HepG2 (cell line): ENCODE data around the gene GPC6. TPM values are rescaled to one million over a fixed set of nuclear protein-coding genes. Genes with fewer than 3 reads are reported as not detected.

Experiments used
- ATAC-seq: fragments of 200-7000 bp; cut with Tn5 transposase; 3 replicates; pipeline ENCODE4 v1.9.1; 2020; ENCODE audit warnings: mild to moderate bottlenecking, moderate library complexity
- BruUV-seq: library from RNA; stranded (reverse); fragments of 400-500 nt; replicated peaks from 2 replicates; lab custom pipeline; 2021; lab: Mats Ljungman, UMichigan
- CTCF ChIA-PET: fragments of 300-600 bp; formaldehyde crosslinking; extraction: SDS; loops from one replicate; lab custom pipeline; 2021; ENCODE audit warnings: low total read pairs, inconsistent platforms, low intra/inter-chr PET ratio; lab: Yijun Ruan, JAX
- POLR2A ChIA-PET: fragments of 350-600 bp; sonication (Branson Sonifier 250); formaldehyde crosslinking; loops from one replicate; lab custom pipeline; 2020; ENCODE audit warnings: antibody characterized with exemption, inconsistent platforms; lab: Yijun Ruan, JAX
- DNase-seq: peaks from one replicate; pipeline ENCODE4 v3.0.0-alpha.2; 2015; ENCODE audit warnings: low spot score
- FAIRE-seq: peaks from 3 replicates; lab custom pipeline; 2011; peaks lifted over from hg19 to GRCh38; lab: Jason Lieb, UNC
- H2AFZ ChIP-seq: one replicate; pipeline ENCODE4 v1.6.1; 2011; ENCODE audit warnings: low read length, inconsistent platforms
- H3K27ac ChIP-seq: fragments of 300-600 bp; 3 replicates; pipeline ENCODE4 v1.8.0; 2011; ENCODE audit warnings: mixed run types, mild to moderate bottlenecking, mixed read lengths, low read length, inconsistent platforms; ENCODE audit not compliant: insufficient read depth; ENCODE audit errors: extremely low read length
- H3K27me3 ChIP-seq, 2 experiments: fragments of 200-600 bp in 1 of 2; 2 replicates in 1 of 2; 3 replicates in 1 of 2; pipeline versions ENCODE4 v1.6.0 to v1.8.0; 2011; ENCODE audit warnings: low read length in 2 of 2, mild to moderate bottlenecking in 2 of 2, moderate library complexity in 2 of 2, inconsistent platforms in 1 of 2; ENCODE audit not compliant: insufficient read depth in 2 of 2, control insufficient read depth in 1 of 2
- H3K36me3 ChIP-seq, 2 experiments: fragments of 200-600 bp in 1 of 2; replicated peaks in 1 of 2; 2 replicates in 1 of 2; 3 replicates in 1 of 2; pipeline versions ENCODE4 v1.5.1 to v1.8.0; 2011; ENCODE audit warnings: low read length in 2 of 2, inconsistent platforms in 1 of 2; ENCODE audit not compliant: insufficient read depth in 2 of 2, control insufficient read depth in 1 of 2
- H3K4me1 ChIP-seq: 2 replicates; pipeline ENCODE4 v1.5.1; 2012; ENCODE audit warnings: low read length, inconsistent platforms; ENCODE audit not compliant: insufficient read depth
- H3K4me2 ChIP-seq: 2 replicates; pipeline ENCODE4 v1.6.0; 2011; ENCODE audit warnings: low read depth, low read length, inconsistent platforms
- H3K4me3 ChIP-seq, 3 experiments: fragments of 200-600 bp in 1 of 3; sonication (generic), shearing (Covaris generic) in 1 of 3; replicated peaks in 1 of 3; 2 replicates each; pipeline ENCODE4 v1.5.1; 2011 to 2016; ENCODE audit warnings: low read length in 3 of 3, inconsistent platforms in 2 of 3, low read depth in 2 of 3, mild to moderate bottlenecking in 2 of 3, control low read depth in 1 of 3, mixed read lengths in 1 of 3; ENCODE audit not compliant: insufficient read depth in 1 of 3
- H3K79me2 ChIP-seq: one replicate; pipeline ENCODE4 v1.6.1; 2011; ENCODE audit warnings: low read length, inconsistent platforms; ENCODE audit not compliant: insufficient read depth
- H3K9ac ChIP-seq: 2 replicates; pipeline ENCODE4 v1.6.0; 2011; ENCODE audit warnings: mild to moderate bottlenecking, low read depth, low read length, inconsistent platforms; ENCODE audit not compliant: insufficient read depth
- H3K9me3 ChIP-seq: 2 replicates; pipeline ENCODE4 v1.5.1; 2012; ENCODE audit warnings: mild to moderate bottlenecking, low read length
- H4K20me1 ChIP-seq: 2 replicates; pipeline ENCODE4 v1.6.0; 2011; ENCODE audit warnings: inconsistent platforms, mild to moderate bottlenecking, low read length, moderate library complexity; ENCODE audit not compliant: insufficient read depth
- AGO2 ChIP-seq: fragments of 200-400 bp; formaldehyde crosslinking; optimal IDR thresholded peaks from 2 replicates; pipeline ENCODE3; 2017; ENCODE audit warnings: mild to moderate bottlenecking, low read depth, low read length, moderate library complexity
- CBFB ChIP-seq: sonication (generic); formaldehyde crosslinking; IDR thresholded peaks from 2 replicates; pipeline ENCODE4 v1.4.0; 2020; ENCODE audit warnings: missing genetic modification reagents
- DPF2 ChIP-seq: sonication (generic); formaldehyde crosslinking; IDR thresholded peaks from 2 replicates; pipeline ENCODE4 v1.4.0; 2020; ENCODE audit warnings: mild to moderate bottlenecking, low read depth, missing genetic modification reagents, borderline replicate concordance
- ELK4 ChIP-seq: sonication (generic); formaldehyde crosslinking; IDR thresholded peaks from 2 replicates; pipeline ENCODE4 v1.9.0; 2021; ENCODE audit warnings: missing genetic modification reagents, borderline replicate concordance
- FOXP1 ChIP-seq, 2 experiments: fragments of 450-650 bp in 1 of 2; IDR thresholded peaks; 2 replicates each; pipeline ENCODE4 v1.6.1; 2017 to 2018; ENCODE audit warnings: antibody characterized with exemption in 1 of 2
- GABPB1 ChIP-seq: IDR thresholded peaks from 2 replicates; pipeline ENCODE4 v1.6.1; 2016; ENCODE audit warnings: mild to moderate bottlenecking, missing genetic modification reagents, moderate library complexity, missing compliant biosample characterization
- GFI1 ChIP-seq: sonication (generic); formaldehyde crosslinking; IDR thresholded peaks from 2 replicates; pipeline ENCODE4 v1.5.0; 2020; ENCODE audit warnings: missing genetic modification reagents, mild to moderate bottlenecking, borderline replicate concordance
- HIVEP1 ChIP-seq: sonication (generic); formaldehyde crosslinking; IDR thresholded peaks from 2 replicates; pipeline ENCODE4 v1.4.0; 2020; ENCODE audit warnings: mild to moderate bottlenecking, missing genetic modification reagents
- HNRNPLL ChIP-seq: fragments of 200-400 bp; formaldehyde crosslinking; IDR thresholded peaks from 2 replicates; pipeline ENCODE4 v1.6.1; 2017; ENCODE audit warnings: mild to moderate bottlenecking, low read depth, low read length; ENCODE audit not compliant: poor library complexity, severe bottlenecking
- MEIS2 ChIP-seq: sonication (generic); formaldehyde crosslinking; IDR thresholded peaks from 2 replicates; pipeline ENCODE4 v1.9.0; 2021; ENCODE audit warnings: mild to moderate bottlenecking, missing genetic modification reagents
- REPIN1 ChIP-seq: sonication (generic); formaldehyde crosslinking; IDR thresholded peaks from 2 replicates; pipeline ENCODE4 v1.8.0; 2022; ENCODE audit warnings: missing genetic modification reagents, low read depth, mild to moderate bottlenecking, borderline replicate concordance
- ZKSCAN5 ChIP-seq: sonication (generic); formaldehyde crosslinking; IDR thresholded peaks from 2 replicates; pipeline ENCODE4 v1.5.1; 2020; ENCODE audit warnings: mild to moderate bottlenecking, missing genetic modification reagents
- ZNF326 ChIP-seq: sonication (generic); formaldehyde crosslinking; IDR thresholded peaks from 2 replicates; pipeline ENCODE4 v1.4.0; 2020; ENCODE audit warnings: missing genetic modification reagents, borderline replicate concordance
- ZNF737 ChIP-seq: sonication (generic); formaldehyde crosslinking; IDR thresholded peaks from 2 replicates; pipeline ENCODE4 v1.5.0; 2020; ENCODE audit warnings: missing genetic modification reagents, mild to moderate bottlenecking, borderline replicate concordance
- ZNF768 ChIP-seq: sonication (generic); formaldehyde crosslinking; IDR thresholded peaks from 2 replicates; pipeline ENCODE4 v1.4.0; 2020; ENCODE audit warnings: missing genetic modification reagents
- WGBS: methylation state at CpG from one replicate; pipeline ENCODE4 v1.1.6; 2017; ENCODE audit warnings: low lambda C conversion rate; 5-methylcytosine and 5-hydroxymethylcytosine counted together
- in situ Hi-C: cut with HindIII; loops from 2 replicates; pipeline ENCODE4 v1.10.0; 2017; ENCODE audit warnings: low pct_unique_long_range_greater_than_20kb; ENCODE audit not compliant: extremely low pct_ligation_motif_present
- intact Hi-C: fragments of 100-400 bp; cut with micrococcal nuclease; formaldehyde crosslinking; loops from one replicate; pipeline ENCODE4 v1.10.0; 2022; ENCODE audit not compliant: unreplicated experiment
- polyA plus RNA-seq, 8 experiments: library from polyadenylated mRNA; depleted of rRNA in 3 of 8; stranded (reverse) in 7 of 8; unstranded in 1 of 8; fragments of >200 nt; fragmentation: Illumina TruSeq in 4 of 8; extraction: Trizol in 4 of 8; gene quantifications; 2 replicates each; pipeline versions ENCODE4 v1.2.1 to v1.2.3, GENCODE V29; 2011 to 2016; ENCODE audit warnings: low read depth in 4 of 8, missing spikeins in 1 of 8, mixed read lengths in 1 of 8; ENCODE audit not compliant: insufficient read depth in 1 of 8
- total RNA-seq, 5 experiments: library from RNA; depleted of rRNA; stranded (reverse); fragments of >200 nt; fragmentation: Illumina TruSeq; extraction: Trizol; gene quantifications; 2 replicates each; pipeline ENCODE4 v1.2.3, GENCODE V29; 2016; ENCODE audit warnings: low read depth in 1 of 5
- TF ChIP-seq, protein P1 (sequence below): sonication (generic); formaldehyde crosslinking; IDR thresholded peaks from 2 replicates; pipeline ENCODE4 v1.5.0; 2020; ENCODE audit warnings: missing genetic modification reagents

Gene GPC6
- total and polyA plus RNA-seq, 2 of the 13 experiments (the other 11 are each of a cell fraction or from before 2014, with no cell fraction given) = 24.5 to 33.9 TPM

DNA sequence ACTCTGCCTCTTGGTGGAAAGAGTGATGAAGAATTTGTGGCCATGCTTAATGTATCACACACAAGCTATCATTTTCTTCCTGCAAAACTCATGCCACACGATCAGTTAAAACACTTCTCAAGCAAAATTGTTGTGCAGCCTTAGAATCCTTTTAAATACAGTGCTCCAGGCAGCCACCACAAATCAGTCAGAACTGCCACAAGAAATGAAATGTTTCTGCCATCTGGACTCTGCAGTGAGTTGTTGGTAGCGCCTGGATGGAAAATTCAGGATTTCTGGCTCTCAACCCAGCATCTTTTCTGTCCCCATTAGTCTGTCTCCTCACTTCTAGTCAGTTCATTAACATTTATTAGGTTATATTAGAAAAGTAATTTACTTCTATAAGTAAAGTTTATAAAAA is 179.5 kb downstream of the GPC6 start:
- H3K4me1 ChIP-seq = no peaks in the 10 kb centered on the region
- no peak overlapping the region for H3K4me3 ChIP-seq
- no TSS peak for BruUV-seq
- H3K9ac ChIP-seq = no peak overlapping the region
- H3K4me2 ChIP-seq = no peak overlapping the region
- in situ Hi-C loops (no loop called here), intact Hi-C loops (no loop called here)
- ATAC-seq (no peak), DNase-seq (no peak), FAIRE-seq (no peak)
- POLR2A ChIA-PET = no interaction called here
- H3K27me3 ChIP-seq = no peaks in the 10 kb centered on the region
- no peaks in the 10 kb centered on the region for H3K79me2 ChIP-seq
- TF ChIP-seq ZKSCAN5 (CRISPR knock-in tag) (no peak), HIVEP1 (CRISPR knock-in tag) (no peak), GFI1 (CRISPR knock-in tag) (no peak), DPF2 (no peak), GABPB1 (CRISPR knock-in tag) (no peak), ZNF326 (CRISPR knock-in tag) (no peak), ELK4 (CRISPR knock-in tag) (no peak), ZNF768 (no peak), CBFB (no peak), MEIS2 (CRISPR knock-in tag) (no peak), HNRNPLL (no peak), AGO2 (no peak), ZNF737 (CRISPR knock-in tag) (no peak), FOXP1 (IDR thresholded peaks at IDR 0.05) (no peak), FOXP1 (CRISPR knock-in tag; IDR thresholded peaks at IDR 0.05) (no peak), REPIN1 (CRISPR knock-in tag) (no peak)
- TF ChIP-seq, protein P1, sequence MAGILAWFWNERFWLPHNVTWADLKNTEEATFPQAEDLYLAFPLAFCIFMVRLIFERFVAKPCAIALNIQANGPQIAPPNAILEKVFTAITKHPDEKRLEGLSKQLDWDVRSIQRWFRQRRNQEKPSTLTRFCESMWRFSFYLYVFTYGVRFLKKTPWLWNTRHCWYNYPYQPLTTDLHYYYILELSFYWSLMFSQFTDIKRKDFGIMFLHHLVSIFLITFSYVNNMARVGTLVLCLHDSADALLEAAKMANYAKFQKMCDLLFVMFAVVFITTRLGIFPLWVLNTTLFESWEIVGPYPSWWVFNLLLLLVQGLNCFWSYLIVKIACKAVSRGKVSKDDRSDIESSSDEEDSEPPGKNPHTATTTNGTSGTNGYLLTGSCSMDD (CRISPR knock-in tag) = no peak
- no peak overlapping the region for H3K27ac ChIP-seq
- no peaks in the 10 kb centered on the region for H3K36me3 ChIP-seq
- H2AFZ ChIP-seq = no peak overlapping the region
- WGBS = 100% methylated on average over 2 of the region's 2 CpGs
- H3K9me3 ChIP-seq = no peaks in the 10 kb centered on the region
- CTCF ChIA-PET = no interaction called here
- H4K20me1 ChIP-seq = no peaks in the 10 kb centered on the region
